Glomerular visceral epithelial cell (primary cell): Measurements from ENCODE around the gene LCN9.
"Not testable (repeated sequence)": the region's sequence is repeated elsewhere in the genome, so short reads cannot be mapped to it uniquely, and the experiment has no call there.

Experiments
- DNase-seq: peaks from one replicate; pipeline ENCODE4 v3.0.0-alpha.2; 2016; ENCODE audit errors: extremely low spot score

LCN9 gene

GRCh38 chr9:135671591-135672041 lies 8.5 kb downstream of the LCN9 start:
- no peak for DNase-seq

- not testable (repeated sequence) for DNase-seq
These were observed 9.7 kb downstream of the LCN9 start for GRCh38 chr9:135672786-135673185.

- DNase-seq, result no peak
These were observed 10.8 kb downstream of the LCN9 start for GRCh38 chr9:135673941-135674340.

GRCh38 chr9:135674977-135675376 lies 11.9 kb downstream of the LCN9 start:
- DNase-seq, result no peak

- DNase-seq, result no peak
These were observed 13.8 kb downstream of the LCN9 start for GRCh38 chr9:135676891-135677290.

- DNase-seq, result no peak
These were observed 14.6 kb downstream of the LCN9 start for GRCh38 chr9:135677641-135678168.

GRCh38 chr9:135678236-135679017 lies 15.3 kb downstream of the LCN9 start:
- no peak for DNase-seq

- DNase-seq, result no peak
These were observed 16.9 kb downstream of the LCN9 start for GRCh38 chr9:135680056-135680455.

- no peak for DNase-seq
These were observed 18.1 kb downstream of the LCN9 start for GRCh38 chr9:135681161-135681560.

- DNase-seq, result no peak
These were observed 20.4 kb downstream of the LCN9 start for GRCh38 chr9:135683401-135684034.

GRCh38 chr9:135684691-135685090 lies 21.6 kb downstream of the LCN9 start:
- DNase-seq, result no peak

GRCh38 chr9:135687216-135687615 lies 24.1 kb downstream of the LCN9 start:
- DNase-seq, result no peak

- DNase-seq, result no peak
These were observed 25.9 kb downstream of the LCN9 start for GRCh38 chr9:135689011-135689410.

- no peak for DNase-seq
These were observed 27.9 kb downstream of the LCN9 start for GRCh38 chr9:135690836-135691570.

GRCh38 chr9:135692410-135692809 lies 29.3 kb downstream of the LCN9 start:
- DNase-seq, result no peak

- DNase-seq, result no peak
These were observed 30.2 kb downstream of the LCN9 start for GRCh38 chr9:135693265-135693664.

GRCh38 chr9:135693771-135694170 lies 30.7 kb downstream of the LCN9 start:
- DNase-seq, result no peak

- DNase-seq, result no peak
These were observed 31.3 kb downstream of the LCN9 start for GRCh38 chr9:135694414-135694813.

- no peak for DNase-seq
These were observed 31.9 kb downstream of the LCN9 start for GRCh38 chr9:135695036-135695435.

- no peak for DNase-seq
These were observed 32.5 kb downstream of the LCN9 start for GRCh38 chr9:135695642-135696041.

- no peak for DNase-seq
These were observed 33.3 kb downstream of the LCN9 start for GRCh38 chr9:135696446-135696845.

GRCh38 chr9:135697226-135697625 lies 34.1 kb downstream of the LCN9 start:
- DNase-seq, result no peak
